ENCODE measurements around the gene NT5DC2.
A peak's percentile ranks its signal among the peaks of the same experiment; 100 is the strongest.

NT5DC2 gene

DNA sequence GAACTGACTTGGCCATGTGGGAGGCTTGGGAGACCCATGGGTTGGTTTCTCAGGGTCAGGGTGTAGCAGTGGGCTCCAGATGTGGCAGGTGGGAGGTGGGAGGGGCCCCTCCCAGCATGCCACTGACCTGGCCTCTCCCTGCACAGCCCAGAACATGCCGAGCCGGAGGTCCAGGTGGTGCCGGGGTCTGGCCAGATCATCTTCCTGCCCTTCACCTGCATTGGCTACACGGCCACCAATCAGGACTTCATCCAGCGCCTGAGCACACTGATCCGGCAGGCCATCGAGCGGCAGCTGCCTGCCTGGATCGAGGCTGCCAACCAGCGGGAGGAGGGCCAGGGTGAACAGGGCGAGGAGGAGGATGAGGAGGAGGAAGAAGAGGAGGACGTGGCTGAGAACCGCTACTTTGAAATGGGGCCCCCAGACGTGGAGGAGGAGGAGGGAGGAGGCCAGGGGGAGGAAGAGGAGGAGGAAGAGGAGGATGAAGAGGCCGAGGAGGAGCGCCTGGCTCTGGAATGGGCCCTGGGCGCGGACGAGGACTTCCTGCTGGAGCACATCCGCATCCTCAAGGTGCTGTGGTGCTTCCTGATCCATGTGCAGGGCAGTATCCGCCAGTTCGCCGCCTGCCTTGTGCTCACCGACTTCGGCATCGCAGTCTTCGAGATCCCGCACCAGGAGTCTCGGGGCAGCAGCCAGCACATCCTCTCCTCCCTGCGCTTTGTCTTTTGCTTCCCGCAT lies 46.4 kb downstream of the NT5DC2 start:
- H3K27me3 ChIP-seq (ENCODE audit: insufficient read depth, low read length, poor library complexity): no peaks in the 10 kb centered on the region
- no peaks in the 10 kb centered on the region for H3K79me2 ChIP-seq (ENCODE audit: control insufficient read depth, insufficient read depth, low read length)
- no peak overlapping the region for H2BK5ac ChIP-seq (ENCODE audit: low read length)
- no peak overlapping the region for H4K5ac ChIP-seq (ENCODE audit: low read length)
- H3K36me3 ChIP-seq (ENCODE audit: control insufficient read depth, insufficient read depth, low read length): peaks cover 15% of the 10 kb centered on the region
- H2BK120ac ChIP-seq (ENCODE audit: low read depth, low read length): no peak overlapping the region
- H3K4me3 ChIP-seq (ENCODE audit: low read length): no peak overlapping the region
- no peak overlapping the region for H3K18ac ChIP-seq (ENCODE audit: low read length)
- H3K27ac ChIP-seq (ENCODE audit: low read depth, low read length): no peak overlapping the region
- H3K4ac ChIP-seq (ENCODE audit: low read depth, low read length): no peak overlapping the region
- H3K56ac ChIP-seq (ENCODE audit: low read length): no peak overlapping the region
- no peak overlapping the region for H3K4me2 ChIP-seq (ENCODE audit: low read length)
- H4K8ac ChIP-seq (ENCODE audit: low read depth, low read length): no peak overlapping the region
- no peak for DNase-seq
- no peak overlapping the region for H3K9ac ChIP-seq (ENCODE audit: low read length)
- no CpG with 5 or more reads among the region's 31 CpGs for WGBS (ENCODE audit: extremely low coverage, insufficient coverage, low lambda C conversion rate)
- no peak overlapping the region for H2BK15ac ChIP-seq (replicated peaks; ENCODE audit: low read depth)
- no peaks in the 10 kb centered on the region for H3K79me1 ChIP-seq (ENCODE audit: low read length)
- H3K4me1 ChIP-seq (ENCODE audit: control insufficient read depth, low read depth, low read length): no peaks in the 10 kb centered on the region
- no peak overlapping the region for H2AK5ac ChIP-seq (ENCODE audit: low read length)
- no peak overlapping the region for H3K23ac ChIP-seq (ENCODE audit: low read length)

GRCh38 chr3:52484680-52485461 lies 48.8 kb downstream of the NT5DC2 start:
- DNase-seq: no peak
- Histone ChIP-seq H3K36me3 (ENCODE audit: control insufficient read depth, insufficient read depth, low read length) (peaks cover 14% of the 10 kb centered on the region), H2BK5ac (ENCODE audit: low read length) (no peak overlapping the region), H2BK15ac (replicated peaks; ENCODE audit: low read depth) (no peak overlapping the region), H3K23ac (ENCODE audit: low read length) (no peak overlapping the region), H3K79me2 (ENCODE audit: control insufficient read depth, insufficient read depth, low read length) (no peaks in the 10 kb centered on the region), H3K9ac (ENCODE audit: low read length) (no peak overlapping the region), H4K5ac (ENCODE audit: low read length) (no peak overlapping the region), H3K56ac (ENCODE audit: low read length) (no peak overlapping the region), H4K8ac (ENCODE audit: low read depth, low read length) (no peak overlapping the region), H3K27ac (ENCODE audit: low read depth, low read length) (no peak overlapping the region), H3K4me3 (ENCODE audit: low read length) (no peak overlapping the region), H2AK5ac (ENCODE audit: low read length) (no peak overlapping the region), H3K4me1 (ENCODE audit: control insufficient read depth, low read depth, low read length) (no peaks in the 10 kb centered on the region), H3K4ac (ENCODE audit: low read depth, low read length) (no peak overlapping the region), H3K27me3 (ENCODE audit: insufficient read depth, low read length, poor library complexity) (no peaks in the 10 kb centered on the region), H3K4me2 (ENCODE audit: low read length) (no peak overlapping the region), H3K79me1 (ENCODE audit: low read length) (no peaks in the 10 kb centered on the region), H2BK120ac (ENCODE audit: low read depth, low read length) (no peak overlapping the region), H3K18ac (ENCODE audit: low read length) (no peak overlapping the region)
- WGBS (ENCODE audit: extremely low coverage, insufficient coverage, low lambda C conversion rate): no CpG with 5 or more reads among the region's 10 CpGs

GRCh38 chr3:52483577-52484381 lies 49.9 kb downstream of the NT5DC2 start:
- H2BK120ac ChIP-seq (ENCODE audit: low read depth, low read length): no peak overlapping the region
- H2AK5ac ChIP-seq (ENCODE audit: low read length): no peak overlapping the region
- H3K4me3 ChIP-seq (ENCODE audit: low read length): no peak overlapping the region
- no peak overlapping the region for H3K4me2 ChIP-seq (ENCODE audit: low read length)
- no peak overlapping the region for H3K9ac ChIP-seq (ENCODE audit: low read length)
- no peaks in the 10 kb centered on the region for H3K79me1 ChIP-seq (ENCODE audit: low read length)
- H4K5ac ChIP-seq (ENCODE audit: low read length): no peak overlapping the region
- no peak for DNase-seq
- no peak overlapping the region for H2BK15ac ChIP-seq (replicated peaks; ENCODE audit: low read depth)
- H3K4me1 ChIP-seq (ENCODE audit: control insufficient read depth, low read depth, low read length): no peaks in the 10 kb centered on the region
- H3K36me3 ChIP-seq (ENCODE audit: control insufficient read depth, insufficient read depth, low read length): peaks cover 13% of the 10 kb centered on the region
- no peak overlapping the region for H3K18ac ChIP-seq (ENCODE audit: low read length)
- no peak overlapping the region for H4K8ac ChIP-seq (ENCODE audit: low read depth, low read length)
- WGBS (ENCODE audit: extremely low coverage, insufficient coverage, low lambda C conversion rate): no CpG with 5 or more reads among the region's 13 CpGs
- H3K4ac ChIP-seq (ENCODE audit: low read depth, low read length): no peak overlapping the region
- no peak overlapping the region for H3K23ac ChIP-seq (ENCODE audit: low read length)
- no peak overlapping the region for H2BK5ac ChIP-seq (ENCODE audit: low read length)
- H3K79me2 ChIP-seq (ENCODE audit: control insufficient read depth, insufficient read depth, low read length): no peaks in the 10 kb centered on the region
- H3K27me3 ChIP-seq (ENCODE audit: insufficient read depth, low read length, poor library complexity): no peaks in the 10 kb centered on the region
- H3K56ac ChIP-seq (ENCODE audit: low read length): no peak overlapping the region
- H3K27ac ChIP-seq (ENCODE audit: low read depth, low read length): no peak overlapping the region

DNA sequence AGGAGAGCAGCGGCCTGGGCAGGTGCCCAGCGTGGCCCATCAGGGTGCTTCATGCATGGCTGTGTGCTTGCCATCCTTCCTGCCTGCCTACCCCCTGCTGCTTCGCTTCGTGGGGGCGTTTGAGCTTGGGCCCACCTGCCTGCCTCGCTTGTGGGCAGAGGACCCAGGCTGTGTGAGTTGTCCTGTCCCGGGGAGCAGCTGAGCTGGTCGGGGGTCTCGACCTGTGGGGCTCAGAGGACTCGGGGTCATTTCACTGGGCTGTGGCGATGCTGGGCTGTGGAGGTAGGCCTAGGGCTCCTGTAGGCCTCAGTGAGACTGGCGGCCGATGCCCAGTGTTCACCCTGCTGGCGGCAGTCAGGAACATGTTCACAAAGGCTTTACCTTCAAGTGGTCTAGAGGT lies 50.6 kb downstream of the NT5DC2 start:
- Histone ChIP-seq H3K23ac (ENCODE audit: low read length) (no peak overlapping the region), H3K4ac (ENCODE audit: low read depth, low read length) (no peak overlapping the region), H2BK5ac (ENCODE audit: low read length) (no peak overlapping the region), H3K56ac (ENCODE audit: low read length) (no peak overlapping the region), H3K27me3 (ENCODE audit: insufficient read depth, low read length, poor library complexity) (no peaks in the 10 kb centered on the region), H2BK120ac (ENCODE audit: low read depth, low read length) (no peak overlapping the region), H2AK5ac (ENCODE audit: low read length) (no peak overlapping the region), H3K79me1 (ENCODE audit: low read length) (no peaks in the 10 kb centered on the region), H3K4me1 (ENCODE audit: control insufficient read depth, low read depth, low read length) (no peaks in the 10 kb centered on the region), H2BK15ac (replicated peaks; ENCODE audit: low read depth) (no peak overlapping the region), H3K4me3 (ENCODE audit: low read length) (no peak overlapping the region), H3K27ac (ENCODE audit: low read depth, low read length) (no peak overlapping the region), H3K36me3 (ENCODE audit: control insufficient read depth, insufficient read depth, low read length) (peaks cover 13% of the 10 kb centered on the region), H4K5ac (ENCODE audit: low read length) (no peak overlapping the region), H4K8ac (ENCODE audit: low read depth, low read length) (no peak overlapping the region), H3K18ac (ENCODE audit: low read length) (no peak overlapping the region), H3K79me2 (ENCODE audit: control insufficient read depth, insufficient read depth, low read length) (no peaks in the 10 kb centered on the region), H3K9ac (ENCODE audit: low read length) (no peak overlapping the region), H3K4me2 (ENCODE audit: low read length) (no peak overlapping the region)
- DNase-seq: no peak
- no CpG with 5 or more reads among the region's 14 CpGs for WGBS (ENCODE audit: extremely low coverage, insufficient coverage, low lambda C conversion rate)

DNA sequence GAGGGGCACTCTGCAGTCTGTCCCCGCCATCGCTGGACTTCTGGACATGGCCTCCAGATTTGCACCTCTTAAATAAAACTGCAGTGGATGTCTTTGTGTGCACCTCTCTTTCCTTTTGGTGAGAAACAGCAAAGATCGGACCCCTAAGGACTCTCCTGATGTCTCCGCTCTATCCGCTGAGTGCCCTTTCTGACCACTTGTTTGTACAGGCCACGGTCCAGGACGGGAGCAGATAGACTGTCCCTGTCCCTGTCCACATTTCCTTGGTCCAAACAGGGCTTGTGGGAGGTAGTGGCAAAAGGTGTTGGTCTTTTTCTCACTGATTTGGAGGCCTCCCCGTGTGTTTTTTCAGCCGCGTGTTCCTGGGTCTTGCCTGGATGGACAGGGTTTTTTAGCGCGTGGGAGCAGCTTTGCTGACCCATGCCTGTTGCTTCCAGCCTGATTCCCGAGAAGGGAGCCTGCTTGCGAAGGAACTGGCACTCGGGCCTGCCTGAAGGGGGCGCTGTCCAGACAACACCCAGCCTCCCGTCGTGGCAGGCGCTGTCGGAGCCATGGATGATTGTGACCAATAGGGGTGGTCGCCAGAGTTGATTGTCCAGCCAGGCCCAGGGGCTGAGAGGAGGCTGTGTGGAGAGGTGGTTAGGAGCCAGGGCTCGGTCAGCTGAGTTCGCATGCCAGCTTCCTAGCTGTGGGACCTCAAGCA lies 51.7 kb downstream of the NT5DC2 start:
- Histone ChIP-seq H3K27ac (ENCODE audit: low read depth, low read length) (no peak overlapping the region), H4K5ac (ENCODE audit: low read length) (no peak overlapping the region), H3K4ac (ENCODE audit: low read depth, low read length) (no peak overlapping the region), H2AK5ac (ENCODE audit: low read length) (no peak overlapping the region), H3K4me1 (ENCODE audit: control insufficient read depth, low read depth, low read length) (no peaks in the 10 kb centered on the region), H3K4me3 (ENCODE audit: low read length) (no peak overlapping the region), H3K79me2 (ENCODE audit: control insufficient read depth, insufficient read depth, low read length) (no peaks in the 10 kb centered on the region), H2BK5ac (ENCODE audit: low read length) (no peak overlapping the region), H2BK120ac (ENCODE audit: low read depth, low read length) (no peak overlapping the region), H3K36me3 (ENCODE audit: control insufficient read depth, insufficient read depth, low read length) (peaks cover 11% of the 10 kb centered on the region), H2BK15ac (replicated peaks; ENCODE audit: low read depth) (no peak overlapping the region), H3K4me2 (ENCODE audit: low read length) (no peak overlapping the region), H3K79me1 (ENCODE audit: low read length) (no peaks in the 10 kb centered on the region), H3K9ac (ENCODE audit: low read length) (no peak overlapping the region), H3K18ac (ENCODE audit: low read length) (no peak overlapping the region), H4K8ac (ENCODE audit: low read depth, low read length) (no peak overlapping the region), H3K27me3 (ENCODE audit: insufficient read depth, low read length, poor library complexity) (no peaks in the 10 kb centered on the region), H3K56ac (ENCODE audit: low read length) (no peak overlapping the region), H3K23ac (ENCODE audit: low read length) (no peak overlapping the region)
- no CpG with 5 or more reads among the region's 23 CpGs for WGBS (ENCODE audit: extremely low coverage, insufficient coverage, low lambda C conversion rate)
- DNase-seq: peak; percentile 67
